22Rv1 (cell line): Measurements from ENCODE around the gene ELAVL4.

ENCODE experiments used
- H3K27ac ChIP-seq: fragments of 450-650 bp; 2 replicates; pipeline ENCODE4 v1.5.1; 2017
- ZFX ChIP-seq: fragments of 450-650 bp; IDR thresholded peaks from 2 replicates; pipeline ENCODE4 v1.6.1; 2017; ENCODE audit warnings: antibody characterized with exemption, borderline replicate concordance
- TF ChIP-seq, protein P1 (sequence below): fragments of 450-650 bp; IDR thresholded peaks from 2 replicates; pipeline ENCODE4 v1.5.1; 2017; ENCODE audit warnings: mild to moderate bottlenecking

The ELAVL4 gene

DNA sequence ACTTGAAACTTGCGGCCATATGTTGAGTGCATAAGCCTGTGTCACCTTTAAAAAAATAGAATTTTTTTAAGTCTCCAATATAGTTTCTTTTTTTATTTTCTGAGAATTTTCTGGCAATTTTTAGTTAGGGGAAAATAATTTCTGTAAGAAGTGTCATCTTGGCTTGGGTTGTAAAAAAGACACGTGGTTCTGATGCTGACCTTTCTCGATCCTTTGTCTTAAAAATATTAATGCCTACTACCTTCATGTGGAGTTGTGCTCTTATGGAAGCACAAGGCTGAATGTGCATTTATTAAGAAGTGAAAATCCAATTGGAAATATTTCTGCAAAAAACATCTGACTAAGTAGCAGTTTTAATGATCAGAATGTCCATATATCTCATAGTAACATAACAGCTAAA lies 3.5 kb downstream of the ELAVL4 start:
- TF ChIP-seq ZFX = no peak
- TF ChIP-seq, protein P1, sequence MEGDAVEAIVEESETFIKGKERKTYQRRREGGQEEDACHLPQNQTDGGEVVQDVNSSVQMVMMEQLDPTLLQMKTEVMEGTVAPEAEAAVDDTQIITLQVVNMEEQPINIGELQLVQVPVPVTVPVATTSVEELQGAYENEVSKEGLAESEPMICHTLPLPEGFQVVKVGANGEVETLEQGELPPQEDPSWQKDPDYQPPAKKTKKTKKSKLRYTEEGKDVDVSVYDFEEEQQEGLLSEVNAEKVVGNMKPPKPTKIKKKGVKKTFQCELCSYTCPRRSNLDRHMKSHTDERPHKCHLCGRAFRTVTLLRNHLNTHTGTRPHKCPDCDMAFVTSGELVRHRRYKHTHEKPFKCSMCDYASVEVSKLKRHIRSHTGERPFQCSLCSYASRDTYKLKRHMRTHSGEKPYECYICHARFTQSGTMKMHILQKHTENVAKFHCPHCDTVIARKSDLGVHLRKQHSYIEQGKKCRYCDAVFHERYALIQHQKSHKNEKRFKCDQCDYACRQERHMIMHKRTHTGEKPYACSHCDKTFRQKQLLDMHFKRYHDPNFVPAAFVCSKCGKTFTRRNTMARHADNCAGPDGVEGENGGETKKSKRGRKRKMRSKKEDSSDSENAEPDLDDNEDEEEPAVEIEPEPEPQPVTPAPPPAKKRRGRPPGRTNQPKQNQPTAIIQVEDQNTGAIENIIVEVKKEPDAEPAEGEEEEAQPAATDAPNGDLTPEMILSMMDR = no peak
- H3K27ac ChIP-seq = no peak overlapping the region

DNA sequence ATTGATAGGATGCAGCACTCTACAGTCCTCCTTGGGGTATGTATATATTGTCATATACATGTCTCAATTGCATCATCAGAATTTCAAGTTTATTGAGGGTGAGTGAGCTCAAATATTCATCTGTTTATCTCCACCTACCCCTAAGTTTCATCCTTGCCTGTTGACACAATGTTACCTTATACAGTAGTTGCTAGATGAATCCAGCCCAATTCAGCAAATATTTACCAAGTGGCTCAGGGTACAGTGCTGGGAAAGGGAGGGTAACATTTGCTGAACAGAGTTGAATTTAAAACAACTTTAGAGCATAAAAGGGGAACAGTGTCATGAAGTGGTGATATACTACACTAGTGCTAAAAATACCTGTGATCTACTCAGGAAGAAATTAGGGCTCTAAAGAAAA lies 14.4 kb downstream of the ELAVL4 start:
- no peak overlapping the region for H3K27ac ChIP-seq
- TF ChIP-seq, protein P1 = no peak
- TF ChIP-seq ZFX = no peak

DNA sequence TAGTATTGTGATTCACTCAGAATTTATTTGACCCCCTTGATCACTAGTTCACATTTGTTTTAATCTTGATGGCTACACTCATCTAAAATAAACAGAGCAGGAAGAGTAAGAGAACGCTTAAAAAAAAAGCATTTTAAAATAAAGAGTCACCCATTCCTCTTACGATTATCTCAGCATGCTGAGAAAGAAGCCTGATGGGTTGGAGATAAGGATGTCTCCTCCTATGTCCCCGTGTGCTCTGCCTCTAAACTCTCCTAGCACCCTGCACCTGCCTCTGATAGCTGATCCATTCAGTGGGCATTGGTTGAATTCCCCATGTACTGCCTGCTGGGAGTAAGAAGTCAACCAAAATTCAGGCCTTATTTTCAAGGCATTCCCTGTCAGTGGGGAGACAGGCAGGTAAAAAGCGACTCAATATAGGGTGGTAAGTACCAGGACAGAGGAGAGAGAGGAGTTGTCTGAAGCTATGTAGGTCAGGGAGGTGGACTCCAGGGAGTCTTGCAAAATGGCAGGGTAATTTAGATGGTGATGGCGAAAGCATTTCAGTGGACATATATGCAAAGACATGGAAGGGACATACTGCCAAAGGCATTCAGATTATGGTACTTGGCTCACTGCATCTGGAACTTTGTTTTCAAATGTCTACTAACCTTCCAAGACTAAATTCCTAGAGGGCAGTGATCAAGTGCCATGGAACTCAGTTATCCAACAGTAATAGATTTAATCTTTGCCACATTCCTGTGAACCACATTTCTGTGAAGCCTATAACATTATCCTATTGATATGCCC lies 18.4 kb downstream of the ELAVL4 start:
- H3K27ac ChIP-seq = no peak overlapping the region
- TF ChIP-seq, protein P1 = no peak
- no peak for TF ChIP-seq ZFX

DNA sequence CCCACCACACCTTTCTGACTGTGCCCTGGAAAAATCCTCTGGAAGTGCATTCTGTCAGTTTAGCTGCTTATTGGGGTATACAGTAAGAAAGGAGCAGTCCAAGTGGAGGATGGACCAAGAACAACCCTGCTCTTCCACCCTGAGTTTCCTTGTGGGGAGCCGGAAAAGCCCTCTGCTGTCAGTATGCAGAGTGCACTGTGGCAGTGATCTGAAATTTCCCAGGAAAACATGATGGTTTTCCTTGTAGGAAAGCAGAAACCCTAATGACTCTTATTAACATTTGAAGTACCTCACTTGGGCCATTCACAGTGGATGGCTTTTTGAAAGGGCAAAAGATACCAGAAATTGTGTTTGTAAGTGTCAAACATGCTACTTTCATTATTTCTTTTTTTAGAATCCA lies 20.5 kb downstream of the ELAVL4 start:
- H3K27ac ChIP-seq = no peak overlapping the region
- TF ChIP-seq, protein P1 = no peak
- TF ChIP-seq ZFX = no peak

DNA sequence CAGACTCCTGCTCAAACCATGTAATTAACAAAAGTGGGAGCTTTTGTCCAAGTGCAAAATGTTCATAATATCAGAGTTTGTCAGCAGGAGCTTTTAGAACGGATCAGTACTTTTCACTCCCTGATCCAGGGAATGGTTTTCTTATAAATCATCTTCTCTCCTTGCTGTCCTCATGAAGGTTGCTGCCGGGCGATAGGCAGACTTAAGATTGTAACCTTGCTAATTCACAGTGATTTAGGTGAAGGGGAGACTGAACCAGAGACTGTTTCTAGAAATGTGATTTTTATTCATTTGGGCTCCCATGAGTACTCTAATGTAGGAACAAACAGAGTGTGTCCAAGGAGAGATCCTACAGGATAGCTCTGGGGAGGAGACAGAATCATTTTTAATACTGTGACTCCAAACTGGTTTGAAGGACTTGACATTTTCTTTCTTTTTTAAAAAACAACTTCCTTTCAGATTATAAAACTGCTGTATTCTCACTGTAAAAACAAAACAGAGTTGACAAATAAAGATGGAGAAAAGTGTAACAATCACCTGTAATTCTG lies 23.7 kb downstream of the ELAVL4 start:
- H3K27ac ChIP-seq = no peak overlapping the region
- no peak for TF ChIP-seq ZFX
- TF ChIP-seq, protein P1 = no peak

DNA sequence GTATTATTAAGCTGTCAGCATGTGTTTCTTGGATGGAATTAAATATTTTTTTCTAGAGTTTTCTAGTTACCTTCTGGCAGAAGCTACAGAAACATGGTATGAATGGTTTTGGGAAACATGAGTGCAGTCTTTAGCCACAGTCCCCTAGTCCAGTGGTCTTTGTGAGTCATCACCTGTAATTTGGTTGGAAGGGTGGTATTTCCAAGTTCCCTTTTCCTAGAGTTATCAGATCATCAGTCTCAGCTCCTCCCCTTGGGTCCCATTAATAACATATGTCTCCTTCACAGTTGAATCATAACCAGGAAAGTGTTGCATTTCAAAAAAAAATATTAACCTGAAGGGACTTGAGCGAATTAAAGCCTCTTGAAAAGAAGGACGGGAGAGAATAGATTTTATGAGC lies 27.0 kb downstream of the ELAVL4 start:
- no peak overlapping the region for H3K27ac ChIP-seq
- TF ChIP-seq, protein P1 = no peak
- no peak for TF ChIP-seq ZFX

DNA sequence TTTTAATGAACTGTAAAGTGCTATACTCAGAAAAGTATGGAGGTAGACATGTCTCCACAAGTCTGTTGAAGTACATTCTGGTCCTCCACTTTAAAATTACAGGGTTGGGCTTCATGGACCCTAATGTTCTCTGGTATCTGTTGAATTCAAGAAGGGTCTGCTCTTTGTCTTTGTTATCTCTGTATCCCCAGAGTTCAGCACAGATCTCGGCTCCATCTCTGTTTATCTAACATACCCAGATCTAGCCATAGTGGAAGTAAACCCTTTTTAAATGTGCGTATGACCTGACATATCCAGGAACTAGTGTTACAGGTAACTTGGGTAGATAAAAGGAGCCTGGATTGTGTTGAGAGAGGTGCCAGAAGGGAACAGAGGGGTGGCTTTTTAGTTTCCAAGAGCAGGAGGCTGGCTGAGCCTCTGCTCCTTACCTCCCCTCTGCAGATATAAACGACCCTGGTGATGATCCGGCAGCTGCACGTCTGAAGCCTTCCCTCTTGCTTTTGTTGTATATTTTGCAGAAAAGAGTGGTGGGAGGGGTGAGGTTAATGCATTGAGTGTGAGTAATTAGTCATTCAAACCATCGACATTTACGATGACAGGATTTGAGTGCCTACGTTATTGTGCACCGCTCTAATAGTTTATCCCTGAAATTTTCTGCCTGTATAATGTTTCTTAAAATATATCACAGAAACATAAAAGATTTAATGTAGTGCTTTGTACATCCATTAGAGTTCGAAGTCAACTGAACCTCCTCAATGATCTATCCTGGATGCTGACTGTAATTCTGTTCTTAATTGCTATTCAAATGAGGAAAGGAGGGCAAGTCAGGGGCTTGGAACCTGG lies 30.8 kb downstream of the ELAVL4 start:
- TF ChIP-seq, protein P1 = no peak
- no peak for TF ChIP-seq ZFX

More for the DNA sequence above, 30.8 kb downstream of the ELAVL4 start:
- no peak overlapping the region for H3K27ac ChIP-seq
